Uterus (tissue), 2 donors: ENCODE measurements around the gene LEFTY1.

Experiments used
- POLR2A ChIP-seq, 2 donors: fragments of 450-650 bp; IDR thresholded peaks; one replicate each; pipeline ENCODE4 v1.6.1; 2016; ENCODE audit warnings: antibody characterized with exemption in 2 of 2, mild to moderate bottlenecking in 1 of 2, moderate library complexity in 1 of 2
- TF ChIP-seq, protein P1 (sequence below), 4 experiments: fragments of 200-600 bp in 2 of 4; fragments of 450-650 bp in 2 of 4; sonication (generic) in 2 of 4; IDR thresholded peaks; one replicate each; pipeline ENCODE4 v1.5.1; 2016 to 2019; ENCODE audit warnings: antibody characterized with exemption in 4 of 4, mild to moderate bottlenecking in 2 of 4, moderate library complexity in 1 of 4

DNA sequence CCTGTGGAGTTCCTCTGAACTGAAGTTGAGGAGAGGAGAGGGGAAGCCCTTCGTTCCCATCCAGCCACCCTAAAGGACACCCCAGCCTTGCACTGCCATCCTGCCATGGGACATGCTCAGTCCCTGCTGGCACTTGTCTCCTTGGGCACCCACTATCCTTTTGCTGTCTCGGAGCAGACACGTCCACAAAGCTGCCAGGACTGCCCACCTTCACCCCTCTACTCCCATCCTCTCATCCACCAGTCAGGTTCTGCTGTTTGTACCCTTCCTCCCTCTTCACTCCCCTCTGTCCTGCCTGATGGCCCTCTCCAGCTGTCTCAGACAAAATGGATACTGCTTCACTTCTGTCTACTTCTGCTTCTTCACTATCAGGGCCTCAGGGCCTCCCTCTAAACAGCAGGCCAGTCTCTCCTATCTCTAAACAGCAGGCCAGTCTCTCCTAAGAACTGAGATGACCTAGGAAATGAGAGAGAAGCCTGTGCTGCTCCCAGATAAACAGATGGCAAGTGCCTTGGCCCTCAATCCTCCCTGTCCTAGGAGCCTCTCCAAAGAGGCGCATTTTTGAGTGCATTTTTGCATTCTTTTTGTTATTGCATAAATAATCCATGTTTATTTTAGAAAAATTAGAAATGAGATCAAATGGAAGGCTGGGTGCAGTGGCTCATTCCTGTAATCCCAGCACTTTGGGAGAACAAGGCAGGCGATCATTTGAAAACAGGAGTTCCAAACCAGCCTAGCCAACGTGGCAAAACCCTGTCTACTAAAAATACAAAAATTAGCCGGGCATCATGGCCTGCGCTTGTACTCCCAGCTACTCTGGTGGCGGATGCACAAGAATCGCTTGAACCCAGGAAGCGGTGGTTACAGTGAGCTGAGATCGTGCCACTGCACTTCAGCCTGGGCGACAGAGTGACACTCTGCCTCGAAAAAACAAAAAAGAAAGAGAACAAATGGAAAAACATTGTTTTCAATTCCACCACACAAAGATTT lies 39.5 kb upstream of the LEFTY1 start:
- TF ChIP-seq, protein P1, sequence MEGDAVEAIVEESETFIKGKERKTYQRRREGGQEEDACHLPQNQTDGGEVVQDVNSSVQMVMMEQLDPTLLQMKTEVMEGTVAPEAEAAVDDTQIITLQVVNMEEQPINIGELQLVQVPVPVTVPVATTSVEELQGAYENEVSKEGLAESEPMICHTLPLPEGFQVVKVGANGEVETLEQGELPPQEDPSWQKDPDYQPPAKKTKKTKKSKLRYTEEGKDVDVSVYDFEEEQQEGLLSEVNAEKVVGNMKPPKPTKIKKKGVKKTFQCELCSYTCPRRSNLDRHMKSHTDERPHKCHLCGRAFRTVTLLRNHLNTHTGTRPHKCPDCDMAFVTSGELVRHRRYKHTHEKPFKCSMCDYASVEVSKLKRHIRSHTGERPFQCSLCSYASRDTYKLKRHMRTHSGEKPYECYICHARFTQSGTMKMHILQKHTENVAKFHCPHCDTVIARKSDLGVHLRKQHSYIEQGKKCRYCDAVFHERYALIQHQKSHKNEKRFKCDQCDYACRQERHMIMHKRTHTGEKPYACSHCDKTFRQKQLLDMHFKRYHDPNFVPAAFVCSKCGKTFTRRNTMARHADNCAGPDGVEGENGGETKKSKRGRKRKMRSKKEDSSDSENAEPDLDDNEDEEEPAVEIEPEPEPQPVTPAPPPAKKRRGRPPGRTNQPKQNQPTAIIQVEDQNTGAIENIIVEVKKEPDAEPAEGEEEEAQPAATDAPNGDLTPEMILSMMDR (IDR thresholded peaks at IDR 0.05): no peak
- no peak for TF ChIP-seq POLR2A (IDR thresholded peaks at IDR 0.05)
